MM.1S (cell line): ENCODE measurements around the gene PCP4.

Experiments
- DNase-seq: peaks from one replicate; pipeline ENCODE4 v3.0.0-alpha.2; 2015
- H2AFZ ChIP-seq: fragments of 300-600 bp; sonication (generic); 2 replicates; pipeline ENCODE4 v1.6.0; 2016; ENCODE audit warnings: antibody characterized with exemption, low read length
- H3F3A ChIP-seq: fragments of 300-600 bp; sonication (generic); 2 replicates; pipeline ENCODE4 v1.6.1; 2016; ENCODE audit warnings: mild to moderate bottlenecking, antibody characterized with exemption, low read length, moderate library complexity, mixed read lengths; ENCODE audit not compliant: insufficient read depth
- H3K27ac ChIP-seq: fragments of 300-600 bp; sonication (generic); 2 replicates; pipeline ENCODE4 v1.5.1; 2016; ENCODE audit warnings: mild to moderate bottlenecking, low read length
- H3K27me3 ChIP-seq: fragments of 300-600 bp; sonication (generic); replicated peaks from 2 replicates; pipeline ENCODE4 v1.6.0; 2016; ENCODE audit warnings: low read length; ENCODE audit not compliant: insufficient read depth
- H3K36me3 ChIP-seq: fragments of 300-600 bp; sonication (generic); replicated peaks from 2 replicates; pipeline ENCODE4 v1.6.1; 2016; ENCODE audit warnings: mild to moderate bottlenecking, low read length, mixed read lengths; ENCODE audit not compliant: insufficient read depth
- H3K4me1 ChIP-seq: fragments of 300-600 bp; sonication (generic); 2 replicates; pipeline ENCODE4 v1.6.1; 2016; ENCODE audit warnings: low read length, mixed read lengths
- H3K4me2 ChIP-seq: fragments of 300-600 bp; sonication (generic); 2 replicates; pipeline ENCODE4 v1.6.0; 2016; ENCODE audit warnings: low read depth, low read length
- H3K4me3 ChIP-seq: fragments of 300-600 bp; sonication (generic); 2 replicates; pipeline ENCODE4 v1.5.1; 2016; ENCODE audit warnings: low read length, mixed read lengths
- H3K79me2 ChIP-seq: fragments of 300-600 bp; sonication (generic); 2 replicates; pipeline ENCODE4 v1.6.1; 2016; ENCODE audit warnings: mixed run types, low read length, mixed read lengths
- H3K9ac ChIP-seq: fragments of 300-600 bp; sonication (generic); 2 replicates; pipeline ENCODE4 v1.6.1; 2016; ENCODE audit warnings: low read length, mixed read lengths
- H3K9me2 ChIP-seq: fragments of 300-600 bp; sonication (generic); replicated peaks from 2 replicates; pipeline ENCODE4 v1.6.1; 2016; ENCODE audit warnings: mild to moderate bottlenecking, low read length, mixed read lengths; ENCODE audit not compliant: insufficient read depth
- H3K9me3 ChIP-seq: fragments of 300-600 bp; sonication (generic); replicated peaks from 2 replicates; pipeline ENCODE4 v1.6.1; 2016; ENCODE audit warnings: mild to moderate bottlenecking, low read length, mixed read lengths; ENCODE audit not compliant: insufficient read depth
- H4K20me1 ChIP-seq: fragments of 300-600 bp; sonication (generic); 2 replicates; pipeline ENCODE4 v1.6.1; 2016; ENCODE audit warnings: mild to moderate bottlenecking, low read length, moderate library complexity, mixed read lengths; ENCODE audit not compliant: insufficient read depth
- CTCF ChIP-seq: fragments of 300-600 bp; sonication (generic); IDR thresholded peaks from 2 replicates; pipeline ENCODE4 v1.5.1; 2016; ENCODE audit warnings: antibody characterized with exemption, low read length, mixed read lengths
- EZH2 ChIP-seq: fragments of 300-600 bp; sonication (generic); optimal IDR thresholded peaks from 2 replicates; pipeline ENCODE3; 2017; ENCODE audit warnings: low read depth, mild to moderate bottlenecking, antibody characterized with exemption, low read length, mixed read lengths
- EZH2phosphoT487 ChIP-seq: fragments of 300-600 bp; sonication (generic); IDR thresholded peaks from 2 replicates; pipeline ENCODE4 v1.6.1; 2018; ENCODE audit warnings: antibody characterized with exemption, low read length

Gene PCP4

GRCh38 chr21:39825250-39825649 lies 42.0 kb upstream of the PCP4 start:
- Histone ChIP-seq H3F3A (no peaks in the 10 kb centered on the region), H4K20me1 (no peaks in the 10 kb centered on the region), H3K4me2 (no peak overlapping the region), H3K4me1 (no peaks in the 10 kb centered on the region), H3K79me2 (no peaks in the 10 kb centered on the region), H2AFZ (no peak overlapping the region), H3K36me3 (no peaks in the 10 kb centered on the region), H3K9ac (no peak overlapping the region), H3K9me3 (no peaks in the 10 kb centered on the region), H3K27ac (no peak overlapping the region), H3K9me2 (no peaks in the 10 kb centered on the region), H3K4me3 (no peak overlapping the region), H3K27me3 (no peaks in the 10 kb centered on the region)
- no peak for DNase-seq
- no peak for TF ChIP-seq EZH2
- no peak for TF ChIP-seq EZH2phosphoT487
- TF ChIP-seq CTCF, result no peak

- no peaks in the 10 kb centered on the region for H3K9me2 ChIP-seq
- H2AFZ ChIP-seq, result no peak overlapping the region
- TF ChIP-seq EZH2, result no peak
- TF ChIP-seq EZH2phosphoT487, result no peak
- TF ChIP-seq CTCF, result no peak
- no peaks in the 10 kb centered on the region for H3F3A ChIP-seq
- no peaks in the 10 kb centered on the region for H3K79me2 ChIP-seq
- H3K4me2 ChIP-seq, result no peak overlapping the region
- no peak overlapping the region for H3K27ac ChIP-seq
- H3K9ac ChIP-seq, result no peak overlapping the region
- H3K4me1 ChIP-seq, result no peaks in the 10 kb centered on the region
- no peak for DNase-seq
- no peaks in the 10 kb centered on the region for H3K27me3 ChIP-seq
- H4K20me1 ChIP-seq, result no peaks in the 10 kb centered on the region
- H3K4me3 ChIP-seq, result no peak overlapping the region
- H3K9me3 ChIP-seq, result no peaks in the 10 kb centered on the region
- no peaks in the 10 kb centered on the region for H3K36me3 ChIP-seq
Observed at GRCh38 chr21:39834543-39834942, 32.7 kb upstream of the PCP4 start.

GRCh38 chr21:39837861-39838359 lies 29.3 kb upstream of the PCP4 start:
- no peaks in the 10 kb centered on the region for H3K27me3 ChIP-seq
- H4K20me1 ChIP-seq, result no peaks in the 10 kb centered on the region
- no peaks in the 10 kb centered on the region for H3K36me3 ChIP-seq
- H3K9me3 ChIP-seq, result no peaks in the 10 kb centered on the region
- no peak overlapping the region for H3K4me3 ChIP-seq
- no peaks in the 10 kb centered on the region for H3K9me2 ChIP-seq
- no peak overlapping the region for H3K4me2 ChIP-seq
- DNase-seq, result no peak
- TF ChIP-seq EZH2, result no peak
- TF ChIP-seq EZH2phosphoT487, result no peak
- TF ChIP-seq CTCF, result no peak
- no peaks in the 10 kb centered on the region for H3K79me2 ChIP-seq
- H3F3A ChIP-seq, result no peaks in the 10 kb centered on the region
- H3K27ac ChIP-seq, result no peak overlapping the region
- no peak overlapping the region for H2AFZ ChIP-seq
- H3K4me1 ChIP-seq, result no peaks in the 10 kb centered on the region
- no peak overlapping the region for H3K9ac ChIP-seq
